GM21423 (cell line): ENCODE data around the gene IGSF22.

Experiments
- ATAC-seq: cut with Tn5 transposase; IDR thresholded peaks from one replicate; pipeline ENCODE4 v1.9.1; 2021; ENCODE audit warnings: mild to moderate bottlenecking, moderate library complexity; ENCODE audit not compliant: unreplicated experiment

IGSF22 gene

GRCh38 chr11:18714443-18714780 is 11.6 kb downstream of the IGSF22 start:
- no peak for ATAC-seq

GRCh38 chr11:18713646-18714442 is 12.1 kb downstream of the IGSF22 start:
- no peak for ATAC-seq

DNA sequence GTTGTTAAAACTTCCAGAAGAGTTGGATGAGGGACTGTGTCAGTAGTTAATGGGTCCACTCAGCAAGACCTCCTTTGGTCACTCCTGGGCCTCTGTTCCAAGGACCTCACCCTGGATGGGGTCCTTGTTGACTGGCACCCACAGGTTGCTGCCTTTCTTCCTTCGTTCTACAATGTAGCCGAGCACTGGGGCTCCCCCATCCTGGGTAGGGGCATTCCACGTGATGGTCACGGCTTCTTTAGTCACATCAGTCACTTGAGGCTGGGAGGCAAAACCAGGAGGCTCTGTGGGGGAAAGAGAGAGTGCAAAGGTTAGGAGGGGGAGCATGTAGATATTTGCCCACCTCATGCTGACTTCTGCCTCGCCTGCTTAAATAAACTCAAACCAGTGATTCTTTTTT is 15.4 kb downstream of the IGSF22 start:
- ATAC-seq: no peak

- no peak for ATAC-seq
Observed at GRCh38 chr11:18709414-18709813, 16.6 kb downstream of the IGSF22 start.

- ATAC-seq: no peak
Observed at GRCh38 chr11:18707811-18708340, 18.1 kb downstream of the IGSF22 start.

DNA sequence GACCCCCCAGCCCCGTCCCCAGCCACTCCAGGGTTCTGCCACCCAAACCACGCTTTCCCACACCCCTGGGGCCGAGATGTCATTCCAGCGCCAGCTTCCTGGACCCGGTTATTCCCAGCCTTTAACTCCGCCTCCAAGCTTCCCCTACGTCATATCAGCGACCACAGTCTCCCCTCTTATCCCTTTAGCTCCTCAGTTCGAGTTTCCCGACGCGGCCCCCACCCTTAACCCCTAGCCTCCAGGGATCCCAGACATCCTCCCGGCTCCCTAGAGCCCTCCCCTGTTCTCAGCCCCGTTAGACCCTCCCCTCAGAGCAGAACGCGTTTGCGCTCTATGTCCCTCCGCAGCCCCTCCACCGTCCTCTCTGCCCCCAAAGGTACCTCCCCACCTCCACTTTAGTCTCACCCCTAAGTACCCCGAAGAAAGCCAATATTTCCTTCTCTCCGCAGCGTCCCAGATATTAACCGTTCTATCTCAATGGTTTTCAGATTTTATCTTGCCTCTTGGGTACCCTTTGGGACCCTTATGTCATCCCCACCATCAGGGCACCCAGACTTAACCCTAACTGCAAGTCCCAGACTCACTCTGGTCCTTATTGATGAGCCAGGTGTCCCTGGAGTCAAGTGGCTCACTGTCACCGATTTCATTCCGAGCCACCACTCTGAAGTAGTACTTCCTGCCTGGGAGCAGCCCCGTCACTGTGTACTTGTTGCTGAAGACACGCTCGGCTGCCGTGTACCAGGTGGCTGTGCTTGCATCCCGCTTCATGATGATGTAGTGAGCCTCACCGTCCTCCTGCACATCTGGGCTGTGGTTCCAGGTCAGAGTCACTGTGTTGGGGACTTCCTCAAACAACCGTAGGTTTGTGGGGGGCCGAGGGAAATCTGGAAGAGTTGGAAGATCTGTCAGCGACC is 19.4 kb downstream of the IGSF22 start:
- ATAC-seq: peak; percentile 65

DNA sequence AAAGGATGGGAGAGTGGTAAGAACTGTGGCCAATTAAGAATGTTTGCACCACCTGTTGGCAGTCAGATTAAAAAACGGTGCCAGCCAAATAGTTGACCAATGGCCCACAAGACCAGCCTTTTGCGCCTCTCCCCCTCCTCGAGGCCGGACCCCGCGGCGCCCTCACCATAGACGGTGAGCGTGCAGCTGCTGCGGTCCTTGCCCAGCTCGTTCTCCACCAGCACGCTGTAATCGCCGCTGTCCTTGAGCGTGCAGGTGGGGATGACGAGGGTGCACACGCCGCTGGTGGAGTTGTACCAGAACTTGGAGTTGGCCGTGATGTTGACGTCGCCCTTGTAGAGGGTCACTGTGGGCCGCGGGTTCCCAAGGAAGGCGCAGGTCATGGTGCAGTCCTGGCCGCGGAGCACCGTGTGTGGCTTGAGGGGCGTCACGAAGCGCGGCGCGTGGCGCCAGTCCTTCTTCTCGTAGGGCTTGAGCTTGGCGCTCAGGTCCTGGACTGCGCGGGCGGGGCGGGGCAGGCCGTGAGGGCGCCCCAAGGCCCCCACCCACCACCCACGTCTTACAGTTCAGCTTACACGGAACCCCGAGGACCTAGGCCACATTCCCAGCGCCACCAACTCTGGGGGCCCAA is 20.2 kb downstream of the IGSF22 start:
- no peak for ATAC-seq

DNA sequence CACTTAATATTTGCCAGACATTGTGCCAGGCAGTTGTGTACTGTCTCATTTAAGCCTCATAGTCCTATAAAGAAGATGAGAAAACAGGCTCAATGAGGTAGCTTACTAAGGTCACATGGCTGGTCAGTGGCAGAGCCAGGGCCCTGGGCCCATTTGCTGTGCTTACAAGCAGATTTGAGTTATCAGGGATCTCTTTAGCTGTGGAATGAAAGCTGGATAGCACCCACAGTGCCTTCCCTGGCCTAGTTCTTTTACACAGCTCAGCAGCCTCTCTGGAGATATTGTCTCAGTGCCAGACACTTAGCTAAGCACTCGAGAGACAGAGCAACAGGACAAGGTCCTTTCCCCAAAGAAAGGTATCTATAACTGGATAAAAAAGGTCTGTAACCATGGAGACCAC is 21.3 kb downstream of the IGSF22 start:
- no peak for ATAC-seq

- ATAC-seq: no peak
Observed at GRCh38 chr11:18704045-18704645, 21.8 kb downstream of the IGSF22 start.

DNA sequence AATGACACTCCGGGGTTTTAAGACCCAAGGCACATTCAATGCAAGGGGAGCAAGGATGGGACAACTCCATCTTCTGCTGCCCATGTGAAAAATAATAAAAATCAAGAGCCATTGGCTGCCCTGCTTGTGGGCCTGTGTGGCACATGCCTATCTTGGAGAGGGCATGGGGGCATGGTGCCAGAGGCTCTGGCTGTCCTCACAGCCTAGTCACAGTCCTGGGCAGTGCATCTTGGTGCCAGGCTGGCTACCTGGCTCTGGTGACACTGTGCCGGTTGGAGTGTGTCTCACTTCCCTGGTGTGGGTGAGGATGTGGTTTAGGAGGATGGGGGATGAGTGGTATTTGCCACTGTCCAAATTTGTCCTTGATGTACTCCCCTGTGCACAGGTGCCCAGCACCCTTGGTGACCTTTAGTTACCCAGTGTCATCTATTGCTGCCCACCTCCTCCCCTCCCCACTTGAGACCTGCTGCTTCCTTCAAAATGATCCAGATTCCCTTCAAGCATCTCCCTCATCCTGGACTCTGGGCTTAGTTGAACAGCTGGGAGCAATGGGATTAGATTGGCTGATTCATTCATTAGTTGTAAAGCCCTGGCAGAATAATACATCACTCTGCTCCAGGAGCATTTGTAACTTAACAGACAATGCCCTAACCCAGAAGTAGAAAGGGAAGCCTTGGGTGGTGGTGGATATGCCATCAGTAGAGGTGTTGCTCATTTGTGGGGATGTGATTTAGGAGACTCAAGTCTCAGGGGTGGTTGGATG is 22.8 kb downstream of the IGSF22 start:
- ATAC-seq: no peak

GRCh38 chr11:18701614-18702216 is 24.3 kb downstream of the IGSF22 start:
- no peak for ATAC-seq

GRCh38 chr11:18700872-18701271 is 25.1 kb downstream of the IGSF22 start:
- no peak for ATAC-seq

DNA sequence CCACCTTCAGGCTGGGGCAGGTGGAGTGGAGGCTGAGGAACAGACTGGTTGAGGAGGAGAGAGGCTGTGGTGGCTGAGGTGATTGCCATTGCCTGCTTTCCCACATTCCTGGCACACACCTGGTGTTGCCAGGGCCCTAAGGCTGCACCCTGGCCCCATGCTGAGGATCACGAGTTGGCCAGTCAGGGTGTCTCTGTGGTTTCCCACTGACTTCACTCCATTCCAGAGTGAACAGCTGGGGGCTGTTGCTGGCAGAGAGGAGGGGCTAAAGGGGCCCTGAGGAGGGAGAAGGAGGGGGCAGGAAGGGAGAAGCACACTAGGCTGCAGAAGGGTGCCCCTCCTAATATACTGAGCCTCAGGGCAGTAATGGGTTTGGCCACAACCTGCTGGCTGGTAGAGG is 25.6 kb downstream of the IGSF22 start:
- no peak for ATAC-seq

- no peak for ATAC-seq
Observed at GRCh38 chr11:18699848-18700261, 26.1 kb downstream of the IGSF22 start.

DNA sequence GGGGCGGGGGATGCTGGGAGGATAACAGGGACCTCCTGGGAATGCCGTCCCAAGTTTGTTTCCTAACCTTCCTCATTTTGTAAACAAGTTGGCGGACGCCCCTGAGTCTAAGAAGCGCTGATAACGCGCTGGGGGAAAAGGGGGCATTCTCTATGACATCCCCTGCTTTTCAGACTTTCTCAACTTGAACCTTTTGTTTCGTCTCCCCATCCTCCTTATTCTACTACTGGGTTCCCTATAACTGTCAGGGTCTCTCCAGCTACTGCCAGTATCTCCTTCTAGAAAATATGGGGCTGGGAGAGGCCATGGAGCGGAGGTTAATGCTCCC is 26.8 kb downstream of the IGSF22 start:
- ATAC-seq: no peak

- ATAC-seq: peak; percentile 87
Observed at GRCh38 chr11:18698341-18699268, 27.4 kb downstream of the IGSF22 start, which contains the start of gene TMEM86A. Gene TMEM86A (plus strand): TSS chr11:18698779. CDS start chr11:18698887, 108 bp downstream.

DNA sequence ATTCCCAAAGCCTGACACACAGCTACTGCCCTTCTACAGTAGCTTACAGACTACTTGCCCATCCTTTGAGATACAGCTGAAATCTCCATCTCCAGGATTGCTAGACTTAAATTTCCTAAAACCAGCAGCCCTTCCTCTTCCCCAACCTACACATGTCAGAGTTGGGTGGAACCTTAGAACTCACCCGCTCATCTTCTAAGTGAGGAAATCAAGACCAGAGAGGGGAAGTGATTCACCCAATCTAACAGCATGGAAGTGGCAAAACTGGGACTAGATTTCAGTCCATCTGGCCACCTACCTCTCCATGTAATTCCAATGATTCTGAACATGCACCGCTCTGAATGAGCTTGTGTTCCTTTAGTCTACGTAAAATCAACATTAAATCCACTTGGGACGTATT is 28.4 kb downstream of the IGSF22 start:
- ATAC-seq: no peak

DNA sequence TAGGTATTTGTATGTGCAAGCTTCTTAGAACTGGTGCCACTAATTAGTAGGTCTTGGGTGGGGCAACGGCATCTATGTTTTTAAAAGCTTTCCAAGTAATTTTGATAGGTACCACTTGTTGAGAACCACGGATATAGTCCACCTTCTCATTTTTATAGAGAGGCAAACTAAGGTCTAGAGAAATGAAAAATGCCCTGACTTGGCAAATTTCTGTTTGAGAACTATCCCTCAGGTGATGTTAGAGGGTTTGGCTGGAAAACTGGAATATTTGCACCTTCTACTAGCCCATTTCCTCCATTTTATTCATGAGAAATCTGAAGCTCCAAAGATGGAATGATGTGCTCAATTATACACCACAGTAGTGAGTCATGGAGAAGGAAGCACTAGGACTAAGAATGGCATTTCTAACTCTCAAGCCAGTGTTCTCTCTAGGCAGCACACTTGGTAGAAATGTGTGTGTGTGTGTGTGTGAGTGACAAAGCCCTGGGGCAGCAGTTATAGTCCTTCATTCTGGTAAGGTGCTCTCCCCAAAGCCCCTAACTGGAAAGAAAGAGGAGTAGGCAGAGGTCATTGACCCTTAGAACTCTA is 29.3 kb downstream of the IGSF22 start:
- ATAC-seq: no peak
